ENCODE data around the gene GDA. TPM values are rescaled to one million over a fixed set of nuclear protein-coding genes. Genes with fewer than 3 reads are reported as not detected.

Gene GDA
- total RNA-seq, 1 experiment from 2014 or later = 3.6 TPM

DNA sequence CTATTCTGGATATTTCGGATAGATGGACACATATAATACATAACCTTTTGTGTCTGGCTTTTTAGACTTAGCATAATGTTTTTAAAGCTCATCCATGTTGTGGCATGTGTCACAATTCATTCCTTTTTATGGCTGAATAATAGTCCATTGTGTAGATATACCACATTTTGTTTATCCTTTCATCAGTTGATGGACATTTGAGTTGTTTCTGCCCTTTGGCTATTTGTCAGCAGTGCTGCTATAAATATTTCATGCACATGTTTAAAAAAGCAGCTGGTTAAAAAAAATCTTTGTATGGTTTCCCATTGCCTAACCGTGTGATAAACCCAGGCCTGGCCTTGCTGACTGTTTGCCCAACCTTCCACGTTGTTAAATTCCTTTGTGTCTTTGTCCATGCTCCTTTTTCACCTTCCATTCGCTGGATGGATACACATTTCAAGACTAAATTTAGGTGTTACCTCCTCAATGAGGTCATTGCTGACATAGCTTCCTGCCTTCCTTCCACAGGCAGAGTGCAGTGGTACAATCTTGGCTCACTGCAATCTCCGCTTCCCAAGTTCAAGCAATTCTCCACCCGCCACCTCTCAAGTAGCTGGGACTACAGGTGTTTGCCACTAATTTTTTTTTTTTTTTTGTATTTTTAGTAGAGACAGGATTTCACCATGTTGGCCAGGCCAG, 11.3 kb downstream of the GDA start:
- no CpG with 5 or more reads among the region's 6 CpGs for WGBS (ENCODE audit: extremely low coverage, insufficient read length, low lambda C conversion rate)
- peaks cover 0 to 4% (median 0%) of the 10 kb centered on the region in 3 experiments; a peak in 2 of 7 replicates for H3K36me3 Mint-ChIP-seq (ENCODE audit: insufficient read depth in 1 of 3, low read depth in 3 of 3)

More for the DNA sequence above, 11.3 kb downstream of the GDA start:
- peaks cover 0 to 2% of the 10 kb centered on the region in 2 experiments; a peak in 3 of 5 replicates for H3K9me3 Mint-ChIP-seq
- TF ChIP-seq, protein P1, sequence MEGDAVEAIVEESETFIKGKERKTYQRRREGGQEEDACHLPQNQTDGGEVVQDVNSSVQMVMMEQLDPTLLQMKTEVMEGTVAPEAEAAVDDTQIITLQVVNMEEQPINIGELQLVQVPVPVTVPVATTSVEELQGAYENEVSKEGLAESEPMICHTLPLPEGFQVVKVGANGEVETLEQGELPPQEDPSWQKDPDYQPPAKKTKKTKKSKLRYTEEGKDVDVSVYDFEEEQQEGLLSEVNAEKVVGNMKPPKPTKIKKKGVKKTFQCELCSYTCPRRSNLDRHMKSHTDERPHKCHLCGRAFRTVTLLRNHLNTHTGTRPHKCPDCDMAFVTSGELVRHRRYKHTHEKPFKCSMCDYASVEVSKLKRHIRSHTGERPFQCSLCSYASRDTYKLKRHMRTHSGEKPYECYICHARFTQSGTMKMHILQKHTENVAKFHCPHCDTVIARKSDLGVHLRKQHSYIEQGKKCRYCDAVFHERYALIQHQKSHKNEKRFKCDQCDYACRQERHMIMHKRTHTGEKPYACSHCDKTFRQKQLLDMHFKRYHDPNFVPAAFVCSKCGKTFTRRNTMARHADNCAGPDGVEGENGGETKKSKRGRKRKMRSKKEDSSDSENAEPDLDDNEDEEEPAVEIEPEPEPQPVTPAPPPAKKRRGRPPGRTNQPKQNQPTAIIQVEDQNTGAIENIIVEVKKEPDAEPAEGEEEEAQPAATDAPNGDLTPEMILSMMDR (conservative IDR thresholded peaks at IDR 0.05) = no peak
- no peak for DNase-seq
- Histone ChIP-seq H2BK120ac (ENCODE audit: low read depth, low read length, poor library complexity, severe bottlenecking) (no peak overlapping the region), H3K79me1 (ENCODE audit: insufficient read depth, low read depth, low read length, poor library complexity, severe bottlenecking) (no peaks in the 10 kb centered on the region), H3K56ac (ENCODE audit: insufficient read length, low read depth, low read length) (no peak overlapping the region), H3K9ac (ENCODE audit: extremely low read depth, insufficient read length, low read length) (no peak overlapping the region), H3T11ph (ENCODE audit: low read length) (no peak overlapping the region), H3K27me3 (ENCODE audit: insufficient read depth, low read length) (no peaks in the 10 kb centered on the region), H2BK12ac (ENCODE audit: insufficient read length, low read depth, low read length) (no peak overlapping the region), H2AK5ac (ENCODE audit: insufficient read length, low read length) (no peak overlapping the region), H2BK20ac (ENCODE audit: low read depth, low read length, poor library complexity, severe bottlenecking) (no peak overlapping the region), H3K9me3 (ENCODE audit: control insufficient read depth, low read depth, low read length) (no peaks in the 10 kb centered on the region), H3K23ac (ENCODE audit: insufficient read length, low read depth, low read length) (no peak overlapping the region), H4K91ac (ENCODE audit: insufficient read length, low read depth, low read length) (no peak overlapping the region), H3K14ac (ENCODE audit: insufficient read depth, low read length) (no peak overlapping the region), H3K79me2 (ENCODE audit: insufficient read depth, low read length) (no peaks in the 10 kb centered on the region), H4K5ac (ENCODE audit: insufficient read length, low read depth, low read length) (no peak overlapping the region), H4K20me1 (ENCODE audit: control insufficient read depth, insufficient read depth, insufficient read length) (no peaks in the 10 kb centered on the region), H3K4me2 (ENCODE audit: insufficient read depth, insufficient read length, low read length) (no peak overlapping the region), H3K23me2 (ENCODE audit: insufficient read length, low read depth, low read length, poor library complexity, severe bottlenecking) (no peaks in the 10 kb centered on the region), H3K18ac (ENCODE audit: insufficient read length, low read depth, low read length) (no peak overlapping the region), H4K8ac (replicated peaks; ENCODE audit: insufficient read length, low read depth, low read length) (no peak overlapping the region), H3K4ac (ENCODE audit: low read depth, low read length) (no peak overlapping the region), H2AFZ (ENCODE audit: low read length) (no peak overlapping the region), H2BK15ac (ENCODE audit: low read depth, low read length) (no peak overlapping the region), H2BK5ac (ENCODE audit: insufficient read length, low read length) (no peak overlapping the region), H3K4me1 (ENCODE audit: insufficient read depth, low read length) (no peaks in the 10 kb centered on the region), H3K27ac (ENCODE audit: insufficient read length, low read depth, low read length) (no peak overlapping the region)
- no peaks in the 10 kb centered on the region for H3K4me1 Mint-ChIP-seq
- no peak overlapping the region for H3K27ac Mint-ChIP-seq
- no peak overlapping the region for H3K4me3 Mint-ChIP-seq
- H3K27me3 Mint-ChIP-seq (ENCODE audit: low read depth) = no peaks in the 10 kb centered on the region

Data from H9 (cell line).